ENCODE measurements around the gene ZNF148.

The ZNF148 gene

GRCh38 chr3:125386811-125387210 lies 11.7 kb upstream of the ZNF148 start:
- DNase-seq (ENCODE audit: low read depth), result peak; percentile 90
- H3K4me3 ChIP-seq (ENCODE audit: control insufficient read depth, low read depth, low read length), result no peak overlapping the region
- TF ChIP-seq, protein P1, sequence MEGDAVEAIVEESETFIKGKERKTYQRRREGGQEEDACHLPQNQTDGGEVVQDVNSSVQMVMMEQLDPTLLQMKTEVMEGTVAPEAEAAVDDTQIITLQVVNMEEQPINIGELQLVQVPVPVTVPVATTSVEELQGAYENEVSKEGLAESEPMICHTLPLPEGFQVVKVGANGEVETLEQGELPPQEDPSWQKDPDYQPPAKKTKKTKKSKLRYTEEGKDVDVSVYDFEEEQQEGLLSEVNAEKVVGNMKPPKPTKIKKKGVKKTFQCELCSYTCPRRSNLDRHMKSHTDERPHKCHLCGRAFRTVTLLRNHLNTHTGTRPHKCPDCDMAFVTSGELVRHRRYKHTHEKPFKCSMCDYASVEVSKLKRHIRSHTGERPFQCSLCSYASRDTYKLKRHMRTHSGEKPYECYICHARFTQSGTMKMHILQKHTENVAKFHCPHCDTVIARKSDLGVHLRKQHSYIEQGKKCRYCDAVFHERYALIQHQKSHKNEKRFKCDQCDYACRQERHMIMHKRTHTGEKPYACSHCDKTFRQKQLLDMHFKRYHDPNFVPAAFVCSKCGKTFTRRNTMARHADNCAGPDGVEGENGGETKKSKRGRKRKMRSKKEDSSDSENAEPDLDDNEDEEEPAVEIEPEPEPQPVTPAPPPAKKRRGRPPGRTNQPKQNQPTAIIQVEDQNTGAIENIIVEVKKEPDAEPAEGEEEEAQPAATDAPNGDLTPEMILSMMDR (conservative IDR thresholded peaks at IDR 0.05; ENCODE audit: control insufficient read depth, insufficient read depth, low read depth, low read length), result no peak

DNA sequence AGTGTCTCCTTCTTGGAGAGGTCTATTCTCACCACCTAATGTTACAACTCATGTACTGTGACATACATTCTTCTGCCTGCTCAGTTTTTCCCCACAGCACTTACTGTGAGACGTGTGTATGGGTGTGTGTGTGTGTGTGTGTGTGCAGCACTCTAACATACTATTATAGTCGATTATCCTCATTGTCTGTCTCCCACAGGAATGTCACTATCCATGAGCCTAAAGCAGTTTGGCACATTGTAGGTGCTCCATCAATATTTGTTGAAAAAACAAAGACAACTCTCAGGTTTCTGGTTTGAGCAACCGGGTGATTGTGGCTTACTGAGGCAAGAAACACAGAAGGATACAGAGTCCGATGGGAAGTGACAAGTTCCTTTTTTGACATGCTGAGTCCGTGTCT lies 8.6 kb upstream of the ZNF148 start:
- TF ChIP-seq, protein P1 (conservative IDR thresholded peaks at IDR 0.05; ENCODE audit: control insufficient read depth, insufficient read depth, low read depth, low read length), result no peak
- no peak overlapping the region for H3K4me3 ChIP-seq (ENCODE audit: control insufficient read depth, low read depth, low read length)
- DNase-seq (ENCODE audit: low read depth), result no peak

DNA sequence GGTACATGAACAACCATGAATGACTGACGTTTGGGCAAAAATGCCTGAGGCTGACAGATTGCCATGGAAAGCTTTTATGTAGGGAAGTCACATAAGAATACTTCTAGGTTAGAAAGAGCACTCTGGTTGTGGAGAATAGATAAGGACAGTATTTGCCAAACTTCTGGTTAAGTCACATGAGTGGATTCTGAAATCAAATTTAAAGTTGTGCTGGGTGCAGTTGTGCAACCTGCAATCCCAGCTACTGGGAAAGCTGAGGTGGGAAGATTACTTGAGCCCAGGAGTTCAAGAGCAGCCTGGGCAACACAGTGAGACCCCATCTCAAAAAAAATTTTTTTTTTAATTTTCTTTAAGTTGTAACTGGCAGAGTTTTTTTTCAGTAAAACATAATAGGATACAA lies 7.2 kb upstream of the ZNF148 start:
- DNase-seq (ENCODE audit: low read depth), result no peak
- H3K4me3 ChIP-seq (ENCODE audit: control insufficient read depth, low read depth, low read length), result no peak overlapping the region
- TF ChIP-seq, protein P1 (conservative IDR thresholded peaks at IDR 0.05; ENCODE audit: control insufficient read depth, insufficient read depth, low read depth, low read length), result no peak

GRCh38 chr3:125381743-125382142 lies 6.6 kb upstream of the ZNF148 start:
- no peak overlapping the region for H3K4me3 ChIP-seq (ENCODE audit: control insufficient read depth, low read depth, low read length)
- TF ChIP-seq, protein P1 (conservative IDR thresholded peaks at IDR 0.05; ENCODE audit: control insufficient read depth, insufficient read depth, low read depth, low read length), result no peak
- peak; percentile 48 for DNase-seq (ENCODE audit: low read depth)

GRCh38 chr3:125381314-125381713 lies 6.2 kb upstream of the ZNF148 start:
- TF ChIP-seq, protein P1 (conservative IDR thresholded peaks at IDR 0.05; ENCODE audit: control insufficient read depth, insufficient read depth, low read depth, low read length), result no peak
- no peak overlapping the region for H3K4me3 ChIP-seq (ENCODE audit: control insufficient read depth, low read depth, low read length)
- no peak for DNase-seq (ENCODE audit: low read depth)

- TF ChIP-seq, protein P1 (conservative IDR thresholded peaks at IDR 0.05; ENCODE audit: control insufficient read depth, insufficient read depth, low read depth, low read length), result no peak
- DNase-seq (ENCODE audit: low read depth), result no peak
These were observed 4.4 kb upstream of the ZNF148 start for GRCh38 chr3:125379483-125379882.

DNA sequence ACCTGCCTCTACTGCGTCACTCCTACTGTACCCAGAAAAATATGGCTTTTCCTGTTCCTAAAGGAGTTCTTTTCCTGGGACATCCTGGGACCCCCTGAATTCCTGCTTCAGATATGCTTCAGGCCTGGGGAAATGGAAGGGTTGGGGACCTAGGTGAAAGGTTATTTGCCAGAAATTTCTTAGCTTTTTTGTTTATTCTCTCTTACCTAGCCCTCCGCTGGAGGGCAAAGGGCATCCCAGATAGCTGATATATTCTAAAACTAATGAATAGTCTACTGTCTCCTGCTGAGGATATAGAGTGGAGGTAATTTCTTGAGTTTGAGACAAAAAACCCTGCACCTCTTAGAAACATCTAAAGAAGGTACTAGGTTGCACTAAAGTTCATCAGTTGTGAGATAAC lies 3.6 kb upstream of the ZNF148 start:
- no peak for DNase-seq (ENCODE audit: low read depth)
- no peak overlapping the region for H3K4me3 ChIP-seq (ENCODE audit: control insufficient read depth, low read depth, low read length)
- TF ChIP-seq, protein P1 (conservative IDR thresholded peaks at IDR 0.05; ENCODE audit: control insufficient read depth, insufficient read depth, low read depth, low read length), result no peak

More at GRCh38 chr3:125379483-125379882, 4.4 kb upstream of the ZNF148 start:
- H3K4me3 ChIP-seq (ENCODE audit: control insufficient read depth, low read depth, low read length), result no peak overlapping the region
